NCI-H1105 treated with DMSO at 0.1 percent for 48 hours (cell line): Measurements from ENCODE around the gene ABHD12.
A peak's percentile ranks its signal among the peaks of the same experiment; 100 is the strongest.

ENCODE experiments used
- DNase-seq: peaks from one replicate; lab custom pipeline; 2025; lab: John Stamatoyannopoulos, UW

Gene ABHD12

GRCh38 chr20:25289886-25290597 is 100.6 kb downstream of the ABHD12 start:
- DNase-seq: no peak

- no peak for DNase-seq
Observed at GRCh38 chr20:25288291-25289181, 102.1 kb downstream of the ABHD12 start.

- no peak for DNase-seq
Observed at GRCh38 chr20:25287631-25288290, 102.9 kb downstream of the ABHD12 start.

- DNase-seq: no peak
Observed at GRCh38 chr20:25286917-25287316, 103.7 kb downstream of the ABHD12 start.

GRCh38 chr20:25285856-25286798 is 104.5 kb downstream of the ABHD12 start:
- no peak for DNase-seq

- DNase-seq: no peak
Observed at GRCh38 chr20:25285091-25285647, 105.5 kb downstream of the ABHD12 start.

- DNase-seq: no peak
Observed at GRCh38 chr20:25284131-25284601, 106.5 kb downstream of the ABHD12 start.

GRCh38 chr20:25283221-25283951 is 107.2 kb downstream of the ABHD12 start:
- DNase-seq: no peak

GRCh38 chr20:25282796-25283195 is 107.8 kb downstream of the ABHD12 start:
- DNase-seq: no peak

- no peak for DNase-seq
Observed at GRCh38 chr20:25282034-25282781, 108.4 kb downstream of the ABHD12 start.

GRCh38 chr20:25281541-25281991 is 109.1 kb downstream of the ABHD12 start:
- peak; percentile 47 for DNase-seq

- DNase-seq: no peak
Observed at GRCh38 chr20:25280574-25281535, 109.8 kb downstream of the ABHD12 start.

- DNase-seq: peak; percentile 87
Observed at GRCh38 chr20:25280051-25280573, 110.5 kb downstream of the ABHD12 start.

- no peak for DNase-seq
Observed at GRCh38 chr20:25279403-25279802, 111.2 kb downstream of the ABHD12 start.

- no peak for DNase-seq
Observed at GRCh38 chr20:25278636-25279361, 111.8 kb downstream of the ABHD12 start.

- no peak for DNase-seq
Observed at GRCh38 chr20:25277941-25278521, 112.6 kb downstream of the ABHD12 start.
